GM12873 (cell line): ENCODE data around the gene PNLDC1.

ENCODE experiments used
- CTCF ChIP-seq: IDR thresholded peaks from 2 replicates; pipeline ENCODE4 v1.5.1; 2012; ENCODE audit warnings: low read depth, mild to moderate bottlenecking, moderate library complexity, low read length, control low read depth; ENCODE audit not compliant: insufficient read depth; ENCODE audit errors: missing control alignments

PNLDC1 gene

DNA sequence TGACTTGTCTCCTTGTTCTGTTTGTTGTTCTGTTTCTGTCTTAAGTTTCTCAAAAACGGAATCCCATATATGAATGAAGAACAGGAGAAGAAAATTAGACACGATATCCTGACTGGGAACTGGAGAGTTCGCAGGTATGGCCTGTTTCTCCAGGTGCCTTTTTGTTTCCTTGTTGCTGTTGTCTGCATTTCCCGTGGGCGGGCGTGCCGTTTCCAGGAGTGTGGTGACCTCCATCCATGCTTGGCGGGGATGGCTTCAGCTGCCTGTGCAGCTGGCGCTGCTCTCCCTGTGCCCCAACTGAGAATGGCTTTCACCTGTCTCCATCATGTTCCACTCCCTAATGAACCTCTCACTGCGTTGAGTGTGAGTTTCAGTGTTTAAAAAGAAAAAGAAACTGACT, 4.4 kb downstream of the PNLDC1 start:
- no peak for TF ChIP-seq CTCF

- TF ChIP-seq CTCF: no peak
These were observed 5.5 kb downstream of the PNLDC1 start for GRCh38 chr6:159805440-159806020.

DNA sequence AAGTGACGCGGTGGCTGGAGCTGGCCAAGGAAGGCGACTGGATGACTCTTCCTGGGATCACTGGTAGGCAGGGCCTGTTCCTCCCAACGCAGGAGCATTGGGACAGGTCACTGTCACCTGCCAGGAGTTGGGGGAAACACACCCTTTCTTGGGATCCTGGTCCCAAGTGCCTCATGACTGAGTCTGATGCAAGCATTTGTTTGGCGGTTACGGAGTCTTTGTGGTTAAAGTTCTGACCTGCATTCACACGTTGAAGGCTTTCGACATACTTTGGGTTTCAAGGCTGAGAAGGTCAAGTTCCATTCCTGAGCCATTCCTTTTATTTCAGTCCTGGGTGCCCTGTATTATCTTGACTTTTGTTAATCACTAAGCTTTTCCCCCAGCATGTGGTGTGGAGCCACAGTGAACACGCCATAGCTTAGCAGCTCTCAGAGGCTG, 6.0 kb downstream of the PNLDC1 start:
- TF ChIP-seq CTCF: no peak

GRCh38 chr6:159807150-159807858, 7.2 kb downstream of the PNLDC1 start:
- no peak for TF ChIP-seq CTCF

DNA sequence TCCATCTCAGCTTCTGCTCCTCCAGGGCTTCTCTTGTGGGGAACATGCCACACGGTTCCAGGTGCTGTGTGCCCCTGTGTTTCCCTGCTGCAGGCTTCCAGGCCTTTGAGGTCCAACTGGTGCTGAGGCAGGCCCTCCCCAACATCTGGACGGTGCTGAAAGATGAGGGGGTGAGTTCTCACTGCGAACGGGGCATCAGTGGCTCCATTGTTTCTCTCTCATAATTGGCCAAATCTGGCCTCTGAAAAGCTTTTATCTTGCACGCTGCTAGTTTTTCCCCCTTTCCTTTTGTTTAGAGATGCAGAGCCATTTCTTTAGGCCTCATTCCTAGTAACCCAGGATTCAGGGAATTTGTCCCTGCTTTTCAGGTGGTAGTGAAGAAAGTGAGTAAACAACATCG, 8.6 kb downstream of the PNLDC1 start:
- TF ChIP-seq CTCF: no peak

DNA sequence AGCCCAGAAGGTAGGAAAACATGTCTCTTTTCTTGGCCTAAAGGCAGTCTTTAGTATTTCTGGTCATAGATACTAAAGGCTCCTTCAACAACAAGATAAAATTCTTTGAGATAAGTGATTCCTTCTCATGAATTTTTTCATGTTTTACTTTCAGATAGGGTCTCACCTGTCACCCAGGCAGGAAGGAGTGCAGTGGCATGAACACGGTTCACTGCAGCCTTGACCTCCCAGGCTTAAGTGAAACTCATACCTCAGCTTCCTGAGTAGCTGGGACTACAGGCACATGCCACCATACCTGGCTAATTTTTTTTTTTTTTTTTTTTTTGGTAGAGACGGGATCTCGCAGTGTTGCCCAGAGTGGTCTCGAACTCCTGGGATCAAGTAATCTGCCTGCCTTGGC, 9.1 kb downstream of the PNLDC1 start:
- TF ChIP-seq CTCF: no peak

GRCh38 chr6:159813781-159814180, 13.7 kb downstream of the PNLDC1 start:
- TF ChIP-seq CTCF: no peak
